SU-DHL-6 (cell line): ENCODE measurements around the gene MORN5.

ENCODE experiments used
- H2AFZ ChIP-seq: fragments of 200-600 bp; sonication (generic); 2 replicates; pipeline ENCODE4 v1.6.1; 2014; ENCODE audit warnings: low read depth, mild to moderate bottlenecking, moderate library complexity, mixed read lengths, antibody characterized with exemption, low read length; ENCODE audit not compliant: severe bottlenecking
- H3F3A ChIP-seq: fragments of 200-600 bp; shearing (Covaris generic); 2 replicates; pipeline ENCODE4 v1.6.0; 2016; ENCODE audit warnings: antibody characterized with exemption, mild to moderate bottlenecking; ENCODE audit not compliant: insufficient read depth
- H3K27ac ChIP-seq: fragments of 200-600 bp; sonication (generic); 2 replicates; pipeline ENCODE4 v1.5.1; 2016; ENCODE audit warnings: low read depth, mild to moderate bottlenecking, low read length, moderate library complexity, mixed read lengths
- H3K27me3 ChIP-seq: fragments of 200-600 bp; sonication (generic), shearing (Covaris generic); 2 replicates; pipeline ENCODE4 v1.6.0; 2014; ENCODE audit warnings: mild to moderate bottlenecking, low read length
- H3K36me3 ChIP-seq: fragments of 200-600 bp; sonication (generic); 2 replicates; pipeline ENCODE4 v1.6.1; 2014; ENCODE audit warnings: mild to moderate bottlenecking, low read length, mixed read lengths
- H3K4me2 ChIP-seq: fragments of 300-600, 200-600 bp; shearing (Covaris generic), sonication (generic); 2 replicates; pipeline ENCODE4 v1.6.0; 2014; ENCODE audit warnings: low read length, low read depth, mild to moderate bottlenecking; ENCODE audit not compliant: poor library complexity, severe bottlenecking
- H3K4me3 ChIP-seq: fragments of 200-600 bp; sonication (generic); 2 replicates; pipeline ENCODE4 v1.5.1; 2014; ENCODE audit warnings: antibody characterized with exemption, low read length, mild to moderate bottlenecking, mixed read lengths; ENCODE audit not compliant: insufficient read depth, poor library complexity, severe bottlenecking
- H3K79me2 ChIP-seq: fragments of 200-600 bp; sonication (generic); 2 replicates; pipeline ENCODE4 v1.6.1; 2014; ENCODE audit warnings: mild to moderate bottlenecking, low read length, moderate library complexity; ENCODE audit not compliant: insufficient read depth
- H3K9ac ChIP-seq: fragments of 200-600 bp; sonication (generic); 2 replicates; pipeline ENCODE4 v1.7.0; 2014; ENCODE audit warnings: mild to moderate bottlenecking, low read length
- H3K9me2 ChIP-seq: fragments of 200-600 bp; sonication (generic); replicated peaks from 2 replicates; pipeline ENCODE4 v1.6.1; 2014; ENCODE audit warnings: low read length; ENCODE audit not compliant: insufficient read depth
- H3K9me3 ChIP-seq: fragments of 200-600 bp; sonication (generic); 2 replicates; pipeline ENCODE4 v1.6.1; 2014; ENCODE audit warnings: low read length, mixed read lengths; ENCODE audit not compliant: insufficient read depth
- H4K20me1 ChIP-seq: fragments of 200-600 bp; sonication (generic); 2 replicates; pipeline ENCODE4 v1.6.1; 2014; ENCODE audit warnings: low read depth, mild to moderate bottlenecking, antibody characterized with exemption, low read length, moderate library complexity, mixed read lengths
- CTCF ChIP-seq: fragments of 200-600 bp; sonication (generic); IDR thresholded peaks from one replicate; pipeline ENCODE4 v1.5.1; 2017; ENCODE audit warnings: antibody characterized with exemption, mild to moderate bottlenecking, low read length, moderate library complexity; ENCODE audit not compliant: insufficient read depth, poor library complexity, severe bottlenecking
- EZH2phosphoT487 ChIP-seq: fragments of 200-600 bp; sonication (generic), shearing (Covaris generic); conservative IDR thresholded peaks from 2 replicates; pipeline ENCODE4 v1.6.1; 2018; ENCODE audit warnings: mild to moderate bottlenecking, antibody characterized with exemption, low read length, moderate library complexity, mixed read lengths

Gene MORN5

DNA sequence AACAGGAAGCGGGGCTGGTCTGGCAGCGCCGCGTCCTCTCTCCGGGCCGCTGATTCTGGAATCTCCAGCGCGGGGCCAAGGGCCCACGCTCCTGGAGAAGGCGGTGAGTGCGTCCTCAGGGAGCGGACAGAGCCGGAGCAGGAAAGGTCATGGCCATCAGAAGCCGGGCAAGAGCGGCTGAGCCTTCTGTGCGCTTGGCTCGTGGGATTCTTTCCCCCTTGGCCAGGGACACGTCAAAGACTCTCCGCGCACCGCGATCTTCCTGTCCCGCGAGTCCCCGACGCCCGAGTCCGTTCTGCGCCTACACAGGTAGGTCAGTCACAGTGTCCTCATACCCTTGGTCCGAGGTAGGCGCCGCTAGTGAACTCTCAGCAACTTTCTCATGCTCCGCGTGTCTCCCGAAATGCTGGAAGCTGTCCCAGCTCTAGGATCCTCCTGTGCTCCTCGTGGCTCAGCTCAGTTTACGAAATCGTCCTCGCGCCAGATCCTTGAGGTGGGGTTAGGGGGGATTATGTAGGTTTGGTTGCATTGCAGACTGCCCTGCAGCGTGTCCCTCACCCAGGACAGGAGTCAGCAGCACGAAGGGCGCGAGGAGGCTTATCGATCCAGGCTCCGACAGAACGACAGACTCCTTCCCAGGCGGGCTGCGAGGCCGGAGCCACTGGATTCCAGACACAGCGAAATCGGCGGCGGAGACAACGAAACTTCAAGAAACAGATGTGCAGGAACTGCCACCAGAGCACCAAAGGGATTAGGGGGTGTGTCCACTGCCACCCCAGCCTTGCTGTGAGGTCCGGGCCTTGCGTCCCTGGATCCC is 60.4 kb downstream of the MORN5 start:
- TF ChIP-seq CTCF (no peak), EZH2phosphoT487 (no peak)
- Histone ChIP-seq H3K27me3 (no peaks in the 10 kb centered on the region), H3K79me2 (no peaks in the 10 kb centered on the region), H3F3A (no peaks in the 10 kb centered on the region), H3K36me3 (no peaks in the 10 kb centered on the region), H3K27ac (no peak overlapping the region), H2AFZ (no peak overlapping the region), H3K9ac (no peak overlapping the region), H4K20me1 (no peaks in the 10 kb centered on the region), H3K4me3 (no peak overlapping the region), H3K4me2 (no peak overlapping the region), H3K9me2 (no peaks in the 10 kb centered on the region), H3K9me3 (no peaks in the 10 kb centered on the region)

GRCh38 chr9:122220673-122221182 is 61.0 kb downstream of the MORN5 start:
- Histone ChIP-seq H3K9me3 (no peaks in the 10 kb centered on the region), H3K4me3 (no peak overlapping the region), H4K20me1 (no peaks in the 10 kb centered on the region), H3K4me2 (no peak overlapping the region), H3K27ac (no peak overlapping the region), H3K9me2 (no peaks in the 10 kb centered on the region), H3K27me3 (no peaks in the 10 kb centered on the region), H3K79me2 (no peaks in the 10 kb centered on the region), H3K36me3 (no peaks in the 10 kb centered on the region), H3K9ac (no peak overlapping the region), H3F3A (no peaks in the 10 kb centered on the region), H2AFZ (no peak overlapping the region)
- TF ChIP-seq EZH2phosphoT487 (no peak), CTCF (no peak)

DNA sequence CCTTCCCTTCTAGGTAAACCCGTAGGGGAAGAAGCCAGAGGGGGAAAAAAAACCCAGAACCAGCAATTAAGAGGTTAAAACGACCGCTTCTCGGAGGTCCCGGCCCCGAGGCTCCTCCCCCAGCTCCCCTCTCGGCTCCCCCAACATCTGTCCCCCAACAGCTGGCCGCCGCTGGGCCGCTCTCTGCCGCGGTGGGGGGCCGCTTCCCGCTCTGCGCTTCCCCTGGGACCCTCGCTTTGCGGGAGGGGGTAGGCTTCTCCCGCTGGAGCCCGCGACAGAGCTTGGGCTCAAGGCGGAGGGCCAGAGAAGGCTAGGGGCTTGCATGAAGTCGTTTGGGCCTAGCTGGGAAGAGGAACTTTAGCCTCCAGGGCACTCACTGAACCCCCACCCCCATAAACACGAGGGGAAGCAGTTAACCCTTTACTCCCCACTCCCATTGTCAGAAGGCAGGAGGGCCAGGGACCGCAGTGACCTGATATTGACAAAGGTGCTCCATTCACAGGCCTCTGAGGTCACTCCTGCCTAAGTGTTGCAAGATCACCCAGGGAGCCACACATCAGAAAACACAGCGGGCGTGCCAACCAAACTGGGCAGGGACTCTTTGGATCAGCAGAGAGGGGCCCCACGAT is 61.6 kb downstream of the MORN5 start:
- no peaks in the 10 kb centered on the region for H3K9me3 ChIP-seq
- H3K36me3 ChIP-seq: no peaks in the 10 kb centered on the region
- no peak overlapping the region for H2AFZ ChIP-seq
- H3K9ac ChIP-seq: no peak overlapping the region
- no peak overlapping the region for H3K27ac ChIP-seq
- H3K79me2 ChIP-seq: no peaks in the 10 kb centered on the region
- H3F3A ChIP-seq: no peaks in the 10 kb centered on the region
- H3K4me3 ChIP-seq: no peak overlapping the region
- no peaks in the 10 kb centered on the region for H4K20me1 ChIP-seq
- no peak overlapping the region for H3K4me2 ChIP-seq
- no peaks in the 10 kb centered on the region for H3K27me3 ChIP-seq
- H3K9me2 ChIP-seq: no peaks in the 10 kb centered on the region
- TF ChIP-seq EZH2phosphoT487 (no peak), CTCF (no peak)
